ENCODE measurements around the gene PARP16.

The PARP16 gene

GRCh38 chr15:65248511-65249255 lies 38.0 kb downstream of the PARP16 start:
- H3F3A ChIP-seq (ENCODE audit: insufficient read depth, low read length), result no peaks in the 10 kb centered on the region
- H4K20me1 ChIP-seq (ENCODE audit: insufficient read depth, low read length), result no peaks in the 10 kb centered on the region
- no peaks in the 10 kb centered on the region for H3K36me3 ChIP-seq (ENCODE audit: insufficient read depth, low read length)
- H3K4me3 ChIP-seq (ENCODE audit: low read depth, low read length, poor library complexity, severe bottlenecking), result no peak overlapping the region
- no peak overlapping the region for H3K27ac ChIP-seq (ENCODE audit: low read depth, low read length, poor library complexity, severe bottlenecking)
- TF ChIP-seq CTCF (IDR thresholded peaks at IDR 0.05; ENCODE audit: low read length) (no peak), EZH2 (IDR thresholded peaks at IDR 0.05; ENCODE audit: borderline replicate concordance, low read length) (no peak)
- no peak overlapping the region for H3K4me2 ChIP-seq (ENCODE audit: low read length)
- H3K9ac ChIP-seq (ENCODE audit: low read length), result no peak overlapping the region
- no peak overlapping the region for H2AFZ ChIP-seq (ENCODE audit: low read length)
- H3K9me3 ChIP-seq (ENCODE audit: low read length), result no peaks in the 10 kb centered on the region
- H3K79me2 ChIP-seq (ENCODE audit: insufficient read depth, low read length), result no peaks in the 10 kb centered on the region
- H3K9me2 ChIP-seq (ENCODE audit: low read depth, low read length), result no peaks in the 10 kb centered on the region
- H3K27me3 ChIP-seq (ENCODE audit: insufficient read depth, low read length), result no peaks in the 10 kb centered on the region
- H3K4me1 ChIP-seq (ENCODE audit: insufficient read depth, low read length, severe bottlenecking), result no peaks in the 10 kb centered on the region

DNA sequence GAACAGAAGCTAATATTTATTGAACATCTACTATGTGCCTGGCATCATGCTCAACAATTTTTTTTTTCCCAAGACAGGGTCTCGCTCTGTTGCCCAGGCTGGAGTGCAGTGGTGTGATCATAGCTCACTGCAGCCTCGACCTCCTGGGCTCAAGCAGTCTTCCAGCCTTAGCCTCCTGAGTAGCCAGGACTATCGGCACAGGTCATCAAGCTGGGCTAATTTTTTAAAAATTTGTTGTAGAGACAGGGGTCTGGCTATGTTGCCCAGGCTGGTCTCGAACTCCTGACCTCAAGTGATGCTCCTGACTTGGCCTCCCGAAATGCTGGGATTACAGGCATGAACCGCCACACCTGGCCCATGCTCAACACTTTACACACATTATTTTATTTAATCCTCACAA lies 39.7 kb downstream of the PARP16 start:
- Histone ChIP-seq H3K27me3 (ENCODE audit: insufficient read depth, low read length) (no peaks in the 10 kb centered on the region), H3K36me3 (ENCODE audit: insufficient read depth, low read length) (no peaks in the 10 kb centered on the region), H3K4me1 (ENCODE audit: insufficient read depth, low read length, severe bottlenecking) (no peaks in the 10 kb centered on the region), H3K9me3 (ENCODE audit: low read length) (no peaks in the 10 kb centered on the region), H3K79me2 (ENCODE audit: insufficient read depth, low read length) (no peaks in the 10 kb centered on the region), H3K4me3 (ENCODE audit: low read depth, low read length, poor library complexity, severe bottlenecking) (no peak overlapping the region), H3K9ac (ENCODE audit: low read length) (no peak overlapping the region), H3K27ac (ENCODE audit: low read depth, low read length, poor library complexity, severe bottlenecking) (no peak overlapping the region), H3F3A (ENCODE audit: insufficient read depth, low read length) (no peaks in the 10 kb centered on the region), H4K20me1 (ENCODE audit: insufficient read depth, low read length) (no peaks in the 10 kb centered on the region), H3K4me2 (ENCODE audit: low read length) (no peak overlapping the region), H3K9me2 (ENCODE audit: low read depth, low read length) (no peaks in the 10 kb centered on the region), H2AFZ (ENCODE audit: low read length) (no peak overlapping the region)
- no peak for TF ChIP-seq CTCF (IDR thresholded peaks at IDR 0.05; ENCODE audit: low read length)
- TF ChIP-seq EZH2 (IDR thresholded peaks at IDR 0.05; ENCODE audit: borderline replicate concordance, low read length), result no peak

GRCh38 chr15:65246026-65246714 lies 40.5 kb downstream of the PARP16 start:
- Histone ChIP-seq H3K4me1 (ENCODE audit: insufficient read depth, low read length, severe bottlenecking) (no peaks in the 10 kb centered on the region), H3F3A (ENCODE audit: insufficient read depth, low read length) (no peaks in the 10 kb centered on the region), H3K27ac (ENCODE audit: low read depth, low read length, poor library complexity, severe bottlenecking) (no peak overlapping the region), H4K20me1 (ENCODE audit: insufficient read depth, low read length) (no peaks in the 10 kb centered on the region), H3K4me2 (ENCODE audit: low read length) (no peak overlapping the region), H3K79me2 (ENCODE audit: insufficient read depth, low read length) (no peaks in the 10 kb centered on the region), H3K9me3 (ENCODE audit: low read length) (no peaks in the 10 kb centered on the region), H3K4me3 (ENCODE audit: low read depth, low read length, poor library complexity, severe bottlenecking) (no peak overlapping the region), H3K27me3 (ENCODE audit: insufficient read depth, low read length) (no peaks in the 10 kb centered on the region), H2AFZ (ENCODE audit: low read length) (no peak overlapping the region), H3K9me2 (ENCODE audit: low read depth, low read length) (no peaks in the 10 kb centered on the region), H3K36me3 (ENCODE audit: insufficient read depth, low read length) (no peaks in the 10 kb centered on the region), H3K9ac (ENCODE audit: low read length) (no peak overlapping the region)
- TF ChIP-seq CTCF (IDR thresholded peaks at IDR 0.05; ENCODE audit: low read length) (no peak), EZH2 (IDR thresholded peaks at IDR 0.05; ENCODE audit: borderline replicate concordance, low read length) (no peak)
